Right lobe of liver (tissue), 4 donors: ENCODE data around the gene MTHFS.

Experiments used
- POLR2A ChIP-seq: fragments of 450-650 bp; IDR thresholded peaks from one replicate; pipeline ENCODE4 v1.6.1; 2017; ENCODE audit warnings: antibody characterized with exemption, mild to moderate bottlenecking
- TF ChIP-seq, protein P1 (sequence below), 4 donors: fragments of 200-600 bp in 3 of 4; fragments of 450-650 bp in 1 of 4; IDR thresholded peaks; one replicate each; pipeline versions ENCODE4 v1.5.1 to v1.8.0; 2016 to 2022; ENCODE audit warnings: antibody characterized with exemption in 4 of 4, mild to moderate bottlenecking in 2 of 4
- donor health status: DM: no; HTN: no; CAD: no.
- donor health status: DM: no; HTN: no; CAD: no.
- donor health status: DM: no; HTN: yes; CAD: no.

- TF ChIP-seq, protein P1, sequence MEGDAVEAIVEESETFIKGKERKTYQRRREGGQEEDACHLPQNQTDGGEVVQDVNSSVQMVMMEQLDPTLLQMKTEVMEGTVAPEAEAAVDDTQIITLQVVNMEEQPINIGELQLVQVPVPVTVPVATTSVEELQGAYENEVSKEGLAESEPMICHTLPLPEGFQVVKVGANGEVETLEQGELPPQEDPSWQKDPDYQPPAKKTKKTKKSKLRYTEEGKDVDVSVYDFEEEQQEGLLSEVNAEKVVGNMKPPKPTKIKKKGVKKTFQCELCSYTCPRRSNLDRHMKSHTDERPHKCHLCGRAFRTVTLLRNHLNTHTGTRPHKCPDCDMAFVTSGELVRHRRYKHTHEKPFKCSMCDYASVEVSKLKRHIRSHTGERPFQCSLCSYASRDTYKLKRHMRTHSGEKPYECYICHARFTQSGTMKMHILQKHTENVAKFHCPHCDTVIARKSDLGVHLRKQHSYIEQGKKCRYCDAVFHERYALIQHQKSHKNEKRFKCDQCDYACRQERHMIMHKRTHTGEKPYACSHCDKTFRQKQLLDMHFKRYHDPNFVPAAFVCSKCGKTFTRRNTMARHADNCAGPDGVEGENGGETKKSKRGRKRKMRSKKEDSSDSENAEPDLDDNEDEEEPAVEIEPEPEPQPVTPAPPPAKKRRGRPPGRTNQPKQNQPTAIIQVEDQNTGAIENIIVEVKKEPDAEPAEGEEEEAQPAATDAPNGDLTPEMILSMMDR (IDR thresholded peaks at IDR 0.05), result no peak
- TF ChIP-seq POLR2A, result no peak
Observed at GRCh38 chr15:79930516-79930915, 33.7 kb upstream of the MTHFS start.
